Measurements from ENCODE around the gene PERCC1. TPM values are rescaled to one million over a fixed set of nuclear protein-coding genes. Genes with fewer than 3 reads are reported as not detected.

PERCC1 gene
- total RNA-seq, 4 donors from 2014 or later = 1.2 TPM; not detected in 3

- intact Hi-C loops (cut with DNase I; ENCODE audit: low total_unique reads) = no loop called here
Measured at GRCh38 chr16:1393613-1394176, 37.2 kb upstream of the PERCC1 start.

GRCh38 chr16:1394367-1394951 is 36.4 kb upstream of the PERCC1 start:
- no peak for DNase-seq
- no peak overlapping the region for H3K27ac ChIP-seq
- intact Hi-C loops (cut with DNase I; ENCODE audit: low total_unique reads) (no loop called here), in situ Hi-C loops (cut with MboI; ENCODE audit: low pct_ligation_motif_present in 1 of 4, low pct_unique_long_range_greater_than_20kb in 1 of 4, low sequenced_read_pairs in 3 of 4) (no loop called here)
- no peaks in the 10 kb centered on the region for H3K27me3 ChIP-seq
- H3K36me3 ChIP-seq = peaks cover 0 to 35% (median 13%) of the 10 kb centered on the region in 4 donors
- no peaks in the 10 kb centered on the region for H3K4me1 ChIP-seq
- TF ChIP-seq CTCF (IDR thresholded peaks at IDR 0.05) (no peak), POLR2AphosphoS5 (IDR thresholded peaks at IDR 0.05) (no peak), POLR2A (IDR thresholded peaks at IDR 0.05) (no peak), EP300 (IDR thresholded peaks at IDR 0.05; ENCODE audit: low read depth) (no peak)
- H3K9me3 ChIP-seq = no peaks in the 10 kb centered on the region
- no peak overlapping the region for H3K4me3 ChIP-seq
- 87% methylated on average over 19 of the region's 19 CpGs; no CpG with 5 or more reads in 1 of the 2 donors for WGBS, 2 donors (ENCODE audit: low coverage in 1 of 2)

More at GRCh38 chr16:1393613-1394176, 37.2 kb upstream of the PERCC1 start:
- no peaks in the 10 kb centered on the region for H3K27me3 ChIP-seq
- DNase-seq = no peak
- in situ Hi-C loops (cut with MboI; ENCODE audit: low pct_ligation_motif_present in 1 of 4, low pct_unique_long_range_greater_than_20kb in 1 of 4, low sequenced_read_pairs in 3 of 4) = no loop called here
- no peak overlapping the region for H3K27ac ChIP-seq
- H3K9me3 ChIP-seq = no peaks in the 10 kb centered on the region
- H3K4me3 ChIP-seq = no peak overlapping the region
- no peaks in the 10 kb centered on the region for H3K4me1 ChIP-seq
- TF ChIP-seq EP300 (IDR thresholded peaks at IDR 0.05; ENCODE audit: low read depth) = no peak
- TF ChIP-seq POLR2A (IDR thresholded peaks at IDR 0.05) = no peak
- H3K36me3 ChIP-seq = peaks cover 0 to 28% (median 13%) of the 10 kb centered on the region in 4 donors
- WGBS, 2 donors (ENCODE audit: low coverage in 1 of 2) = 80 to 91% methylated on average over 1 to 19 of the region's 21 CpGs

- Histone ChIP-seq H3K27ac (no peak overlapping the region), H3K27me3 (no peaks in the 10 kb centered on the region), H3K9me3 (no peaks in the 10 kb centered on the region), H3K4me3 (no peak overlapping the region), H3K36me3 (peaks cover 0 to 28% (median 10%) of the 10 kb centered on the region in 4 donors), H3K4me1 (no peaks in the 10 kb centered on the region)
- TF ChIP-seq POLR2A (IDR thresholded peaks at IDR 0.05) (no peak), EP300 (IDR thresholded peaks at IDR 0.05; ENCODE audit: low read depth) (no peak), CTCF (IDR thresholded peaks at IDR 0.05) (no peak)
- in situ Hi-C loops (cut with MboI; ENCODE audit: low pct_ligation_motif_present in 1 of 4, low pct_unique_long_range_greater_than_20kb in 1 of 4, low sequenced_read_pairs in 3 of 4) = no loop called here
- no peak for DNase-seq
- 77 to 83% methylated on average over 1 to 19 of the region's 22 CpGs for WGBS, 2 donors (ENCODE audit: low coverage in 1 of 2)
- intact Hi-C loops (cut with DNase I; ENCODE audit: low total_unique reads) = no loop called here
Measured at GRCh38 chr16:1395444-1396031, 35.3 kb upstream of the PERCC1 start.

- Histone ChIP-seq H3K4me1 (no peaks in the 10 kb centered on the region), H3K9me3 (no peaks in the 10 kb centered on the region), H3K27me3 (no peaks in the 10 kb centered on the region), H3K27ac (no peak overlapping the region), H3K36me3 (peaks cover 0 to 44% (median 16%) of the 10 kb centered on the region in 4 donors), H3K4me3 (no peak overlapping the region)
- 92 to 100% methylated on average over 2 to 17 of the region's 21 CpGs for WGBS, 2 donors (ENCODE audit: low coverage in 1 of 2)
- TF ChIP-seq POLR2A (IDR thresholded peaks at IDR 0.05) (no peak), EP300 (IDR thresholded peaks at IDR 0.05; ENCODE audit: low read depth) (no peak), CTCF (IDR thresholded peaks at IDR 0.05) (no peak), POLR2AphosphoS5 (IDR thresholded peaks at IDR 0.05) (no peak)
- intact Hi-C loops (cut with DNase I; ENCODE audit: low total_unique reads) (no loop called here), in situ Hi-C loops (cut with MboI; ENCODE audit: low pct_ligation_motif_present in 1 of 4, low pct_unique_long_range_greater_than_20kb in 1 of 4, low sequenced_read_pairs in 3 of 4) (no loop called here)
- no peak for DNase-seq
Measured at GRCh38 chr16:1397779-1398178, 33.1 kb upstream of the PERCC1 start.
